PC-9 (cell line): ENCODE data around the gene CCDC180. TPM values are rescaled to one million over a fixed set of nuclear protein-coding genes. Genes with fewer than 3 reads are reported as not detected.
A peak's percentile ranks its signal among the peaks of the same experiment; 100 is the strongest.
"Not testable (repeated sequence)": the region's sequence is repeated elsewhere in the genome, so short reads cannot be mapped to it uniquely, and the experiment has no call there.

Experiments used
- BruUV-seq: library from RNA; stranded (reverse); fragments of 400-500 nt; replicated peaks from 2 replicates; lab custom pipeline; 2021; lab: Mats Ljungman, UMichigan
- CTCF ChIA-PET: fragments of 300-600 bp; sonication (Branson Sonifier 250); formaldehyde crosslinking; loops from one replicate; lab custom pipeline; 2022; ENCODE audit warnings: antibody characterized with exemption; lab: Charles Lee
- POLR2A ChIA-PET: fragments of 300-600 bp; sonication (Branson Sonifier 250); formaldehyde crosslinking; loops from one replicate; lab custom pipeline; 2022; ENCODE audit warnings: antibody characterized with exemption; ENCODE audit not compliant: unreplicated experiment; lab: Charles Lee
- DNase-seq, 2 experiments: peaks; one replicate each; pipeline versions ENCODE4 v3.0.0 to v3.0.0-alpha.2; 2015 to 2022; ENCODE audit warnings: mixed read lengths in 1 of 2
- H2AFZ ChIP-seq: fragments of 200-600 bp; sonication (generic); 2 replicates; pipeline ENCODE4 v1.8.1; 2017; ENCODE audit warnings: antibody characterized with exemption
- H3F3A ChIP-seq: fragments of 200-600 bp; sonication (generic); 2 replicates; pipeline ENCODE4 v1.8.1; 2017; ENCODE audit warnings: antibody characterized with exemption, mild to moderate bottlenecking, low read depth; ENCODE audit not compliant: insufficient read depth
- H3K27ac ChIP-seq: fragments of 200-600 bp; sonication (generic); 2 replicates; pipeline ENCODE4 v1.6.1; 2016; ENCODE audit warnings: mixed run types
- H3K27me3 ChIP-seq: fragments of 200-600 bp; sonication (generic); 2 replicates; pipeline ENCODE4 v1.6.1; 2016; ENCODE audit warnings: low read depth, mixed run types; ENCODE audit not compliant: insufficient read depth
- H3K36me3 ChIP-seq: fragments of 200-600 bp; sonication (generic); 2 replicates; pipeline ENCODE4 v1.6.1; 2016; ENCODE audit warnings: low read depth, mixed run types
- H3K4me1 ChIP-seq: fragments of 200-600 bp; sonication (generic); replicated peaks from 2 replicates; pipeline ENCODE4 v1.6.1; 2016; ENCODE audit warnings: mixed run types; ENCODE audit not compliant: insufficient read depth
- H3K4me2 ChIP-seq: fragments of 200-600 bp; sonication (generic); 2 replicates; pipeline ENCODE4 v1.6.1; 2017; ENCODE audit warnings: mixed run types
- H3K4me3 ChIP-seq: fragments of 200-600 bp; sonication (generic); 2 replicates; pipeline ENCODE4 v1.6.1; 2016; ENCODE audit warnings: mixed run types
- H3K79me2 ChIP-seq: fragments of 200-600 bp; sonication (generic); 2 replicates; pipeline ENCODE4 v1.6.1; 2017; ENCODE audit warnings: low read depth, mixed run types
- H3K9me2 ChIP-seq: fragments of 200-600 bp; sonication (generic); 2 replicates; pipeline ENCODE4 v1.8.1; 2017; ENCODE audit warnings: mild to moderate bottlenecking; ENCODE audit not compliant: insufficient read depth
- H3K9me3 ChIP-seq: fragments of 200-600 bp; sonication (generic); 2 replicates; pipeline ENCODE4 v1.8.1; 2016; ENCODE audit warnings: low read depth; ENCODE audit not compliant: insufficient read depth
- H4K20me1 ChIP-seq: fragments of 200-600 bp; sonication (generic); 2 replicates; pipeline ENCODE4 v1.8.1; 2017; ENCODE audit not compliant: insufficient read depth
- EZH2 ChIP-seq: fragments of 200-600 bp; sonication (generic); IDR thresholded peaks from 2 replicates; pipeline ENCODE4 v1.8.0; 2017; ENCODE audit warnings: antibody characterized with exemption, low read depth
- intact Hi-C: fragments of 100-400 bp; cut with micrococcal nuclease; formaldehyde crosslinking; loops from one replicate; pipeline ENCODE4 v1.10.0; 2022; ENCODE audit not compliant: unreplicated experiment
- total RNA-seq: library from RNA; stranded (reverse); gene quantifications from 2 replicates; pipeline ENCODE4 v1.2.3, GENCODE V29; 2021
- TF ChIP-seq, protein P1 (sequence below): fragments of 200-600 bp; sonication (generic); conservative IDR thresholded peaks from 2 replicates; pipeline ENCODE4 v1.6.1; 2017; ENCODE audit warnings: mixed run types, antibody characterized with exemption, mild to moderate bottlenecking, moderate library complexity

The CCDC180 gene
- total RNA-seq, 1 experiment from 2014 or later, result 2.3 TPM

- Histone ChIP-seq H3K4me3 (no peak overlapping the region), H3F3A (no peaks in the 10 kb centered on the region), H3K36me3 (no peaks in the 10 kb centered on the region), H3K4me2 (no peak overlapping the region), H2AFZ (0 out of 2 replicates have a peak overlapping the region, but pooled peaks have one; percentile 11), H3K27me3 (no peaks in the 10 kb centered on the region), H3K4me1 (no peaks in the 10 kb centered on the region), H3K27ac (no peak overlapping the region), H4K20me1 (no peaks in the 10 kb centered on the region; the same call in 1 of the 2 replicates), H3K79me2 (no peaks in the 10 kb centered on the region), H3K9me3 (no peaks in the 10 kb centered on the region), H3K9me2 (no peaks in the 10 kb centered on the region)
- intact Hi-C loops, result no loop called here
- CTCF ChIA-PET, result interaction anchor here (0.7 kb wide), 1 partner anchor 78 kb away, joined by 5 read pairs; no protein-coding TSS in a partner anchor
- POLR2A ChIA-PET, result no interaction called here
- DNase-seq, result no peak
- no TSS peak for BruUV-seq
- TF ChIP-seq, protein P1, sequence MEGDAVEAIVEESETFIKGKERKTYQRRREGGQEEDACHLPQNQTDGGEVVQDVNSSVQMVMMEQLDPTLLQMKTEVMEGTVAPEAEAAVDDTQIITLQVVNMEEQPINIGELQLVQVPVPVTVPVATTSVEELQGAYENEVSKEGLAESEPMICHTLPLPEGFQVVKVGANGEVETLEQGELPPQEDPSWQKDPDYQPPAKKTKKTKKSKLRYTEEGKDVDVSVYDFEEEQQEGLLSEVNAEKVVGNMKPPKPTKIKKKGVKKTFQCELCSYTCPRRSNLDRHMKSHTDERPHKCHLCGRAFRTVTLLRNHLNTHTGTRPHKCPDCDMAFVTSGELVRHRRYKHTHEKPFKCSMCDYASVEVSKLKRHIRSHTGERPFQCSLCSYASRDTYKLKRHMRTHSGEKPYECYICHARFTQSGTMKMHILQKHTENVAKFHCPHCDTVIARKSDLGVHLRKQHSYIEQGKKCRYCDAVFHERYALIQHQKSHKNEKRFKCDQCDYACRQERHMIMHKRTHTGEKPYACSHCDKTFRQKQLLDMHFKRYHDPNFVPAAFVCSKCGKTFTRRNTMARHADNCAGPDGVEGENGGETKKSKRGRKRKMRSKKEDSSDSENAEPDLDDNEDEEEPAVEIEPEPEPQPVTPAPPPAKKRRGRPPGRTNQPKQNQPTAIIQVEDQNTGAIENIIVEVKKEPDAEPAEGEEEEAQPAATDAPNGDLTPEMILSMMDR, result no peak
- TF ChIP-seq EZH2, result no peak
Measured at GRCh38 chr9:97332993-97333392, 25.5 kb downstream of the CCDC180 start.

- H2AFZ ChIP-seq, intact Hi-C loops, H3K79me2 ChIP-seq, H3K4me3 ChIP-seq, H3K4me1 ChIP-seq, H3K4me2 ChIP-seq, H3K9me3 ChIP-seq, BruUV-seq, H3K27me3 ChIP-seq, DNase-seq, H3F3A ChIP-seq, H3K27ac ChIP-seq, H4K20me1 ChIP-seq, H3K36me3 ChIP-seq, H3K9me2 ChIP-seq, POLR2A ChIA-PET, CTCF ChIA-PET: not testable (repeated sequence)
Measured at GRCh38 chr9:97335622-97336021, 28.2 kb downstream of the CCDC180 start.

GRCh38 chr9:97348871-97349270, 41.4 kb downstream of the CCDC180 start:
- H3K9me2 ChIP-seq, result no peaks in the 10 kb centered on the region
- intact Hi-C loops, result no loop called here
- H3K4me3 ChIP-seq, result no peak overlapping the region
- no peaks in the 10 kb centered on the region for H3K79me2 ChIP-seq
- ChIA-PET CTCF (no interaction called here), POLR2A (interaction anchor here (0.9 kb wide), 1 partner anchor 21 kb away, joined by 6 read pairs; no protein-coding TSS in a partner anchor)
- 0 out of 2 replicates have a peak, but pooled peaks cover 4% of the 10 kb centered on the region for H3K27me3 ChIP-seq
- H4K20me1 ChIP-seq, result no peaks in the 10 kb centered on the region
- H3F3A ChIP-seq, result no peaks in the 10 kb centered on the region
- H2AFZ ChIP-seq, result no peak overlapping the region
- no peak for TF ChIP-seq EZH2
- TF ChIP-seq, protein P1, result no peak
- no peak overlapping the region for H3K4me2 ChIP-seq
- H3K36me3 ChIP-seq, result no peaks in the 10 kb centered on the region
- no peaks in the 10 kb centered on the region for H3K4me1 ChIP-seq
- no peak overlapping the region for H3K27ac ChIP-seq
- DNase-seq, result no peak
- H3K9me3 ChIP-seq, result no peaks in the 10 kb centered on the region
- no TSS peak for BruUV-seq

GRCh38 chr9:97349400-97349799, 41.9 kb downstream of the CCDC180 start:
- TF ChIP-seq EZH2, result no peak
- TF ChIP-seq, protein P1, result no peak
- Histone ChIP-seq H3K4me3 (no peak overlapping the region), H3K4me2 (no peak overlapping the region), H3K36me3 (no peaks in the 10 kb centered on the region), H4K20me1 (no peaks in the 10 kb centered on the region), H3K4me1 (no peaks in the 10 kb centered on the region), H3K9me2 (no peaks in the 10 kb centered on the region), H3K9me3 (no peaks in the 10 kb centered on the region), H3K79me2 (no peaks in the 10 kb centered on the region), H3K27me3 (0 out of 2 replicates have a peak, but pooled peaks cover 4% of the 10 kb centered on the region), H3K27ac (no peak overlapping the region), H3F3A (no peaks in the 10 kb centered on the region), H2AFZ (no peak overlapping the region)
- no peak for DNase-seq
- intact Hi-C loops, result no loop called here
- ChIA-PET CTCF (no interaction called here), POLR2A (no interaction called here)
- BruUV-seq, result no TSS peak
